Fibroblast of pulmonary artery (primary cell): ENCODE data around the gene LCLAT1.

Source experiments
- DNase-seq: peaks from one replicate; pipeline ENCODE4 v3.0.0-alpha.2; 2010; ENCODE audit warnings: low read depth
- H3K4me3 ChIP-seq: replicated peaks from 2 replicates; pipeline ENCODE4 v1.5.1; 2011; ENCODE audit warnings: low read depth, mild to moderate bottlenecking, control low read depth, low read length, moderate library complexity
- CTCF ChIP-seq: IDR thresholded peaks from 2 replicates; pipeline ENCODE4 v1.5.1; 2011; ENCODE audit warnings: mild to moderate bottlenecking, control low read depth, low read length, inconsistent platforms; ENCODE audit errors: missing control alignments

Gene LCLAT1

GRCh38 chr2:30404319-30405259, 42.5 kb upstream of the LCLAT1 start:
- peak; percentile 18 for DNase-seq
- no peak overlapping the region for H3K4me3 ChIP-seq
- no peak for TF ChIP-seq CTCF

- no peak for TF ChIP-seq CTCF
- H3K4me3 ChIP-seq, result no peak overlapping the region
- no peak for DNase-seq
Observed at GRCh38 chr2:30405260-30405605, 41.8 kb upstream of the LCLAT1 start.

GRCh38 chr2:30406853-30407252, 40.2 kb upstream of the LCLAT1 start:
- no peak overlapping the region for H3K4me3 ChIP-seq
- DNase-seq, result no peak
- no peak for TF ChIP-seq CTCF

GRCh38 chr2:30408961-30409387, 38.1 kb upstream of the LCLAT1 start:
- no peak for TF ChIP-seq CTCF
- no peak overlapping the region for H3K4me3 ChIP-seq
- DNase-seq, result peak; percentile 28

GRCh38 chr2:30410217-30410616, 36.8 kb upstream of the LCLAT1 start:
- peak; percentile 39 for DNase-seq
- no peak overlapping the region for H3K4me3 ChIP-seq
- TF ChIP-seq CTCF, result no peak

- peak; percentile 16 for DNase-seq
- TF ChIP-seq CTCF, result no peak
- H3K4me3 ChIP-seq, result no peak overlapping the region
Observed at GRCh38 chr2:30412047-30412683, 34.9 kb upstream of the LCLAT1 start.
